HG02973 (cell line): Measurements from ENCODE around the gene PRDM15.

Experiments used
- ATAC-seq: cut with Tn5 transposase; IDR thresholded peaks from one replicate; pipeline ENCODE4 v1.9.1; 2021; ENCODE audit warnings: moderate library complexity; ENCODE audit not compliant: unreplicated experiment

Gene PRDM15, protein sequence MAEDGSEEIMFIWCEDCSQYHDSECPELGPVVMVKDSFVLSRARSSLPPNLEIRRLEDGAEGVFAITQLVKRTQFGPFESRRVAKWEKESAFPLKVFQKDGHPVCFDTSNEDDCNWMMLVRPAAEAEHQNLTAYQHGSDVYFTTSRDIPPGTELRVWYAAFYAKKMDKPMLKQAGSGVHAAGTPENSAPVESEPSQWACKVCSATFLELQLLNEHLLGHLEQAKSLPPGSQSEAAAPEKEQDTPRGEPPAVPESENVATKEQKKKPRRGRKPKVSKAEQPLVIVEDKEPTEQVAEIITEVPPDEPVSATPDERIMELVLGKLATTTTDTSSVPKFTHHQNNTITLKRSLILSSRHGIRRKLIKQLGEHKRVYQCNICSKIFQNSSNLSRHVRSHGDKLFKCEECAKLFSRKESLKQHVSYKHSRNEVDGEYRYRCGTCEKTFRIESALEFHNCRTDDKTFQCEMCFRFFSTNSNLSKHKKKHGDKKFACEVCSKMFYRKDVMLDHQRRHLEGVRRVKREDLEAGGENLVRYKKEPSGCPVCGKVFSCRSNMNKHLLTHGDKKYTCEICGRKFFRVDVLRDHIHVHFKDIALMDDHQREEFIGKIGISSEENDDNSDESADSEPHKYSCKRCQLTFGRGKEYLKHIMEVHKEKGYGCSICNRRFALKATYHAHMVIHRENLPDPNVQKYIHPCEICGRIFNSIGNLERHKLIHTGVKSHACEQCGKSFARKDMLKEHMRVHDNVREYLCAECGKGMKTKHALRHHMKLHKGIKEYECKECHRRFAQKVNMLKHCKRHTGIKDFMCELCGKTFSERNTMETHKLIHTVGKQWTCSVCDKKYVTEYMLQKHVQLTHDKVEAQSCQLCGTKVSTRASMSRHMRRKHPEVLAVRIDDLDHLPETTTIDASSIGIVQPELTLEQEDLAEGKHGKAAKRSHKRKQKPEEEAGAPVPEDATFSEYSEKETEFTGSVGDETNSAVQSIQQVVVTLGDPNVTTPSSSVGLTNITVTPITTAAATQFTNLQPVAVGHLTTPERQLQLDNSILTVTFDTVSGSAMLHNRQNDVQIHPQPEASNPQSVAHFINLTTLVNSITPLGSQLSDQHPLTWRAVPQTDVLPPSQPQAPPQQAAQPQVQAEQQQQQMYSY

DNA sequence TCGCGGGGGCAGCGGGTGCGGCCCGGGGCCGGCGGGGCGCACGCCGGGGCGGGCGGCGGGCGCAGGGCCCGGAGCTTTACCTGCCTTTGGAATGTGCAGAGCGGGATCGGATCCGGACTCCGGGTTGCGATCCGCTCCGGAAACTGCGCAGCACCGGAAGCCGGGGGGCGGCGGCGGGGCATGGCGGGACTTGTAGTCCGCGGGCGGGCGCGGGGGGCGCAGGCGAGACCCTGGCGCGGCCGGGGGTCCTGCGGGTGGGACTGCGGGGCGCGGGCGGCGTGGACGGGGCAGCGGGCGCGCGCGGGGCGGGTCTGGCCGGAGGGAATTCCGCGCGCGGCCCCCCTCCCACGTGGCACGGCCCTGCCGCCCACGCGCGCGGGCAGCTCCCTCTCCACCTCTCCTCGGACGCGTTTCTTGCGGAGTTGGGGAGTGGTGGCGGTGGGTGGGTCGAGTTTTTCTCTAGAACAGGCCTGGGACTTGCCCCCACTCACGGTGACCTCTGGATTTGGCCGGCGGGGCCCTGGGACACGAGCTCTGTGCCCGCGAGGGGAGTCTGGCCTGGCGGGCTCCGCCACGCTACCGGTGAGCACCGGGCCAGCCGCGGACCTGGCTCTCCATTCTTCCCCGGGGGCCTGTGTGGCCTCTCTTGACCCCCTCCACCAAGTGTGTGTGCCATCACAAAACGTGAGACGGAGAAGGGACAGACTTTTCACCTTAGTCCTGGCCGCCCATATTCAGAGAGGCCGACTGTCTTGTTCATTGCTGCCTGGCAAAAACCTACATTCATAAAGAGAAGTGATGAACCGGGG, at the start of gene PRDM15:
TSS of gene PRDM15 (minus strand) at position 155 of the 809 bp plus-strand sequence. CDS start 18,981 bp downstream, outside the sequence.
- peak; percentile 47 for ATAC-seq

DNA sequence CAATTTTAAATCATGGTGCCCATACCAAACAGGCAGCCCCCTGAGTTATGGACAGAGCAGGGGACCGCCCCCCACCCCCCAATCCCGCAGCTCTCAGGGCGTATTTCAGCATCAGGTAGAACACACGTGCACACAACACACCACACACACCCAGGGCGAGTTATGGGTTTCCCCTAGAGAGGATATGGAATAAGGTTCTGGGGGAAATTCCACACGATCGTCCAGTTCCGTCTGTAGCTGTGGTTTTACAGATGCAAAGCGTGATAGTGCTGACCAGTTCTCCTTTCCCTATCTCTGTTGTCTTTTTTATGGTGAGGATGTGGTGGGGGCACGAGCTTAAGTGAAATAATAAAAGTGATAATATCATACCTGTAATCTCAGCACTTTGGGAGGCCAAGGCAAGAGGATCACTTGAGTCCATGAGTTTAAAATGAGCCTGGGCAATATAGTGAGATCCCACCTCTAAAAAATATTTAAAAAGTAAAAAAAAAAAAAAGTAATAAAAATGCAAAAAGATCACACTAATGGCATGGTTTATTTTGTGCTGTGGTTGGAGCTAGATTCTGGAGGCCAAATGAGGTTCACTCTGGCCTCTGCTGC, 49.6 kb upstream of the PRDM15 start:
- no peak for ATAC-seq

DNA sequence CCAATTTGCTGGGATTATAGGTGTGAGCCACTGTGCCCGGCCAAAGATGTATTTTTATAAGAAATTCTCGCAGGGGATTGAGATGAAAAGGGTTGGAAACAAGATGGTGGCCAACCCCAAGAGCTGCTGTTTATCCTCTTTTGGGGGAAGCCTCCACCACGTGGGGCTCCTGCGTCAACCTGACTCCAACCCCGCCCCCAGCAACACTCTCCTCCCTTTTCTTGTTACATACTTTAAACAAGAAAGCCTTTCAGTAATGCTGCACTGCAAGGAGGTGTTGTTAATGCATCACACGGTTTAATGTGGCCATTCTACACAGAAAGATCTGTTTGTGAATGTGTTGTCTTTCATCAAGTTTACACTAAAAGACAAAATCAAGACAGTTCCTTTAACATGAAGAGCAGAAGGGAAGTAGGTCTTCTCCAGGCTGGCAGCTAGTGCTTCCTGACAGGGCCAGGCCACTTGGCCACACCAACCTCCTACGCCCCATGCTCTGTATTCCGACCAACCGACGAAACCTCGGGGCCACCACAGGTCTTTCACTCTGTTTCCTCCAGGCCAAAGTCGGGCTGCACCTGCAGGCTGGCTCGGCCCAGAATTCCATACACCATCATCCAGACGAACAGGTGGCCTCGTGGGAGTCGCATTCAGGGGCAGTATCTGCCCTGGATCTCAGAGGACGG, 48.7 kb upstream of the PRDM15 start:
- no peak for ATAC-seq

DNA sequence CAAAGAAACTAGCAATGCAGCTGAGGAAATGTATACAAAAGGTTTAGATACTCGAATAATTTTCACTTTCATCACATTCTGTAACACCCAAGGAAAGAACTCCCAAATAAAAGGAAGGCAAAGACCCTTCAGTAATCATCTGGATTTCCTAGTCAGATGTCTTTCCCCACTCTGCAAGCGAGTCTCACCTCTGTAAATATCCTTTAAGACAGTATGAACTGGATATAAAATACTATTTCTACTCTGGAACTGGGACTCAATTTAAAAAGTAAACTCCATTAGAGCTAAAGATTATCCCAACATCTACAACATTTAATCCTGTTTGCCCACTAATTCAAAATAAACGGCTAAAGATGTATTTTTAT, 47.6 kb upstream of the PRDM15 start:
- no peak for ATAC-seq

DNA sequence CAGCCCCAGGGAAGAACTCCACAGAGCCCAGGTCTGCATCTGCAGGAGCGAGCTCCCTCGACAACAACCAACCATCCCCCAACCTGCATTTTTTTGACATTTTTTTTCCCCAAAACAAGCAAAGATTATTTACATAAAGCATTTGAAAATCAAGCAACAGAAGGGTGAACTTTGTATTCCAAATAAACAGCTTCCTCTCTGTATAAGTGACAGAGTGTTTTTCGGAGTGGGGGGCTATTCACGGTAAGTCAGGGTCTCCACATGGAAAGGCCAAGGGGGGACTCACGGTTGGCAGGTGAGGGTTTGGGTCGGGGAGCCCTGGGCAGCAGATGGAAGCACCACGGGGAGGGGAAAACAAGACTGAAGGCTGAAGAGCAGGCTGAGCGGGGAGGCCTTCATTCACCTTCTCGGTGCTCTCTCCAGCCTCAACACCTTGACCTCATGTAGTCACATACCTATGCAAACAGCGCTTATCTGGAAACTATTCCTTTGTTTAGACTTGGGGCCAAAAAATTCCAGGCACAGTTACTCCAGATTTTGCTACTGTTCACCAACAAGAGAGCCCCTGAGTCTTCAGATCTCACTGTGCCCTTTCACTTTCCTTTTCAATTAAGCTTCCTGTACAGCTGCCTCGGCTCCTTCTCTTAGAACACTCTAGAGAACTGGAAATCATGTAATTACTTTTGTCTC, 47.1 kb upstream of the PRDM15 start:
- ATAC-seq, result no peak

DNA sequence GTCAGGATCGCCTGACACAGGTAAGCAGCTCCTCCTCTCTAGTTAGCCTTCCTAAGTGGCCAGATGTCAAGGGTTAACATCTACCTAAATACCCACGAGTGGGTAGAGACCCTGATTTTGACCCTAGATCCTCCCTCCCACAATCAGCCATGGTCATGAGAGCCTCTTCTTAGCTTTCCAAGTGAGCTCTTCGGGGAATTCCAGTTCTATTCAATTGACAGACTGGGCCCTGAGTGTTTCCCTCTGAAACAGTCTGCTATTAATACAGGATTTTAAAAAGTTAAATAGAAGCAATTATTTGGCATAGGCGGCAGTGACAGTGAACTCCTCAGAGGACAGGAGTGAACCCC, 46.6 kb upstream of the PRDM15 start:
- no peak for ATAC-seq

DNA sequence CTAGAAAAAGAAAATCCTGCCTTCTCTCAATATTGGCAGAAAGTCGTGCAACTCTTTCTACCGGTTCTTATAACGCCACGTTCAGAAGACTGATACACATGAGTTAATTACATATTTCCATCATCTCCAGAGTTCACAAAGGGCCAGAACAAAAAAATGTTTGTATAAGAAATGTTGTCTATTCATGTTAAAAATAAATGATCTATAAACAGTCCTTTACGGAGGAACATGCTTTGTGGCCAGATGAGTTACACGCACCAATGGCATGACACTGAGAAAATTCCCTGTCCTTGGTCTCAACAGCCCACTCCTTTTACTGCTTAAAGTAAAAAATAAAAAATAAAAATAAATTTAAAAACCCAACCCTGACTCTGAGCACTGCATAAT, 45.2 kb upstream of the PRDM15 start:
- ATAC-seq, result no peak

DNA sequence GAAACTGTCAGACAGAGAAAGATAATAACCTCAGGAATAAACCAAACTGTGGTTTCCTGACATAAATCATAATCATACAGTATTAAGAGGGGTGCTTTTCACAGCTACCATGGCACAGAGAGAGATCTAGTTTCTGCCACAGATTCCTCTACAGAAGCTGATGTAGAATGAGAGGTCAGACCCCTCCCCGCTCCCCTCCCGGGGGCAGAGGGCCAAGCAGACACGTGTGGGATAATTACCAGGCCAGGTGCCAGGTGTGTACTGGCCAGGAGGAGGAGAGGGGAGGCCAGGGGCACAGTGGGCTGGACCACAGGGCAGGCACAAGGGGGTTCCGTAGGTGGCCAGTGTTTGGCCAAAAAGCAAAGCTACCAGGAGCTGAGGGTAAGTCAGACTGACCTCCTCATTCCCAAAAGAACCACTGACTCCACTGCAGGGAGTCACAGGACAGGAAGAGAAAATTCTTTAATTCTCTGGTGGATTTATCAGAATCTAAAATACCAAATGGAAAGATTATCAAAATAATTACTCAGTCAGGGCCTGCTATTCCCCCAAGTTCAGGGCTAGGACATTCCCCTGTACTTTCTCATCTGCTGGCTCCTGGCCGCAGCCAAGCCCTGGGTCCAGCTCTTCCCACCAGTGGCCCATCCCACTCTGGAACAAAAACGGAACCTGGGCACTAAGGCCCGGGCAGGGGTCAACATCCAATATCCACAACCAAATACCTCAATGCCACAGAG, 44.7 kb upstream of the PRDM15 start:
- no peak for ATAC-seq

DNA sequence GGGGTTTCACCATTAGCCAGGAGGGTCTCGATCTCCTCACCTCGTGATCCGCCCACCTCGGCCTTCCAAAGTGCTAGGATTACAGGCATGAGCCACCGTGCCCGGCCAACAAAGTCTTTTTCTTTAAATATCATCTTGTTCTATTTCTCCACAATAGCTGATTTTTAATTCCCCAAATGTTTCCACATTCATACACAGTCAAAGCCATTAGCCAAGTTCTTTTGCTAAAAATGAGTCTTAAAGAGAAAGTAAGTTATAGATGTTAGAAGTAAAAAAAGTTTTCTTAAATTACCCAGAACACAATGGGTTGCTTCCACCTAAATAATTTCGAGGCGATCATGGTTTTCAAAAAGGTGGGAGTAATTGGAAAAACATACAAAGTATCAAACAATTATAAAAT, 44.0 kb upstream of the PRDM15 start:
- ATAC-seq, result no peak

DNA sequence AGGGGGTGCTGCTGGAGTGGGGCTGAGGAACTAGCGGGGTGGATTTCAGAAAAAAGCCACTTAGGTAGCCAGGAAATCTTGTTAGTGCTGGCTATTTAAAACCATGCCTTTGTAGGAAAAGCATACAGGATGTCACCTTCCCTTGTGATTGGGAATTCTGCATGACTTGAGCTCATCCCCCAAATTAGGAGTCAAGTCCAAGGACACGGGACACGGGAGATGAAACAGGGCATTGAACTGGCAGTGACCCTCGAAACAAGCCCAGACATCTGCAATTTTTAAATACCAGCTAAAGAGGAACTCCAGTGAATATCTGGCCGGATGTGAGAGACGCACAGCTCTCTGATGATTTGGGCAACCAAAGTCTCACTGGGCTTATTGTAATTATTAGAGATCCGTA, 41.9 kb upstream of the PRDM15 start:
- no peak for ATAC-seq

DNA sequence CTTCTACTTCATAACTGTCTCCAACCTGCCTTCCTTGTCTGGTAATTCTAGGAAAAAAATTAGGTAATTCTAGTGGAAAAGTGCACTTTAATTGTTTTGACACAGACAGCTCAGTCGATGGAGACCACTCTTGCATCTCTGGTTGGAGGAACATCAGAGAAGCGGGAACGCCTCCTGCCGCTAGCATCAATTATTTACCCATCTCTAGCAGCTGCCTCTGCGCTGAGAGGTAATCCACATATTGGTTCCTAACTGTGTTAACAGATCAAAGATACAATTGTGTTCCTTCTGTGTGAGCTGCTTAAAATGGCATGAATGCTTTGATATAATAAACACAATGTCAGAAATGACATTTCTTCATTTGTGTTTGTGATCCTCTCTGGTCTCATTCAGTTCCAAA, 41.3 kb upstream of the PRDM15 start:
- ATAC-seq, result no peak

DNA sequence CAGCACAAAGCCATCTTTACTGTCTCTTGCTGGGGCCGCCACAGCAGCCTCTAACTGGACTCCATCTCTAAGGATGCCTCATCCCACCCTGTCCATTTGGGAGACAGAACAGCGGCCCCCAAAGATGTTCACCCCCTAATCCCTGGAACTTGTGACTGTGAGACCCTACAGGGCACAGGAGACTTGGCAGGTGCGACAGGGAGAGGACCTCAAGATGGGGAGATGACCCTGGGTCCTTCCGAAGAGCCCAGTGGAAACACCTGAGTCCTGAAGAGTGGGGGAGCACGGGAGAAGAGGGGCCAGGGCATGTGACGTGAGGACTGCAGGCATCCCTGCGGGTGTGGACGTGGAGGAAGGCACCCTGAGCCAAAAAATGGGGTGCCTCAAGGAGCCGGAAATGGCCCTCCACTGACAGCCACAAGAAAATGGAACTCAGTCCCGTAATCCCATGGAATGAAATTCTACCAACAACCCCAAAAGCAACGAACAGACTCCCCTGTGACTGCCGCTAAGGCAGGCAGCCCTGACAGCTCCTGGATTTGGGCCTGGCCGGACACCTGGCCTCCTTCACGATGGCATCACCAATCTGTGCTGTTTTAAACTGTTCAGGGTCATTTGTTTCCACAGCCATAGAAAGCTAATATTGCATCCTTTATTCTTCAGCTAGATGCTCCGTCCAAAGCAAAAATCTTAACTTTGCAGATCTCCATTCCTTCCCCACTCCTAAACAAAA, 40.7 kb upstream of the PRDM15 start:
- no peak for ATAC-seq

DNA sequence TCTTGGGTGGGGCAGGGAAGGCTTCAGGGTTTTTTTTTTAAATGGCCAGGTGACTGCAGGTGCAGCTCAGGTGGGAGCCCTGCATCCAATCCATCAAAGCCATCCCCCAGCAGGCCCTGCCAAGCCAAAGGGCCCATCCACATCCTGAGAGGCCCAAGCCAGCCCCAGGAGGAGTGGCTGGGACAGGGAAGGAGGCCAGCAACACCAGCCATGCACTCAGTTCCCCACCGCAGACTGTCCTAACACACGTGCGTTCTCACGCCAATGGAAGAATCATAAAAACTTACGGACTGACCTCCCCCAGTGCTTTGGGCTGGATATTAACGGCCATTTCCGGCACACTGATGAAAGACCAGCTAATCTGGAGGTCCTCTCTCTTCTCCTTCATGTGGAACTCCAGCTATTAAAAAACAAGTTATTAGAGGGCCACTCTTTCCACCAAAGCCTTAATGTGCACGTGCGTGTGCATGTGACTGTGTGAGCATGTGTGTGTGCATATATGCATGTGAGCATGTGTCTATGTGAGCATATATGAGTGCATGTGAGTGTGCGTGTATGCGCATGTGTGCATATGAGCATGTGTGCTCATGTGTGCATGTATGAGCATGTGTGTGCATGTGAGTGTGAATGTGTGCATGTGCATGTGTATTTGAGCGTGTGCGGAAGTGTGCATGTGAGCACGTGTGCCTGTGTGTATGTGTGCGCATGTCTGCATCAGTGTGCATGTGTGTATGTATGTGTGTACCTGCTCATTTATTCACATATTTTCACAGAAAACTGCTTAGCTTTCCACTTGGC, 39.6 kb upstream of the PRDM15 start:
- ATAC-seq, result no peak

DNA sequence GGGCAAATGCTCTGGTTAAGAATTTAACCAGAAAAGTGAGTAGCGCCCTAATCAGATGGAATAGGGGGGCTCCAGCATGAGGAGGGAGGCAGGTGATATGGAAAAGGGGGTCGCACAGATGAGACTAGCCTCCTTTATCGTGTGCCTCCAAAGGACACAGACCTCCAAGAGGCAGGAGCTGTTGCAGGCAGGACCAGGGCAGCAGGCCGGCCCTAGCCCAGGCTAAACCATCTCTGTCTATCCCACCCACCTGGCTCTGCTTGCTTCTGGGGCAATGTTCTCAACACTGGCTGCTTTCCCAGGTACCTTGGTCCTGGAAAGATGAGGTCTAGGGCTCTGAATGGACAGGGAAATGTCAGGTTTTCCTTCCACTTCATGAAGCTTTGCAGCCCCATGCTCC, 38.4 kb upstream of the PRDM15 start:
- ATAC-seq, result no peak

DNA sequence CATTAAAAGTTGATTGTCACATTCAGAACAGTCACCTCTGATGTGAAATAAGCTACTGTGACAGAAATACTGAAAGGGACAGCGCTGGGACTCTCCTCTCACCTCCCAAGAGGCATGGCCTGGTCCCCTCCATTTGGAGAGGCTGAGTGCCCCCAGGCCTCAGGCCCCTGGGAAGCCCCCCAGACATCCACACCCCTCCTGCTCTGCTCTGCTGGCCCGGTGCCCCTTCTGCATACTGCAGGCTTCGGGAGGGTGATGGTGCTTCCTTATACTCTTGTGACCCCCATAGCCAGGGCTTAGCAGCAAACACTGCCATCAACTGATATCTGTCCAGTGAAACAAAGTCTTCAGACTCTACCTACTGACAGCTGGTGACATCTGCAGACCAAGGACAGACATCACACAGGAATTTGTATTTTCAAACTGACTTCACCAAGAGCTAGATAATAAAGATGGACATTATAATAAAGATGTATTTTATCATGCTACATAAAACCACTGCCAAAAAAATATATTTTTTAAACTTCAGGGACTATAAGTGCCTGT, 37.8 kb upstream of the PRDM15 start:
- ATAC-seq, result no peak

DNA sequence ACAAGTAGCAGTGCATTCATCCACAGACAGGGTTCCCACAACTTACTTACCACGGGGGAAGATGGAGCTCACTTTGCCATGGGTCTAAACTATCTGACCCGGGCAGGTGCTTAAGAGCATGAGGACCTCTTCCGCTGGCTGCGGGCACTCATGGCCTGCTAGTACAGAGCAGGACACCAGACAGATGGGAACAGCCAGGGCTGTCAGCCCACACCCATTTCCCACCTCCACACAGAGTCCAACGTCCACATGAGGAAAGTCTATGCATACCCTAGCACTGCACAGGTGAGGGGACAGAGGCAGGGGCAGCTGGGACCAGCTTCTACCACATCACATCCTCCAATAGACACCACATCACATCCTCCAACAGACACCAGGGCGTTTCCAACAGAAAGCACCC, 35.8 kb upstream of the PRDM15 start:
- ATAC-seq, result no peak

DNA sequence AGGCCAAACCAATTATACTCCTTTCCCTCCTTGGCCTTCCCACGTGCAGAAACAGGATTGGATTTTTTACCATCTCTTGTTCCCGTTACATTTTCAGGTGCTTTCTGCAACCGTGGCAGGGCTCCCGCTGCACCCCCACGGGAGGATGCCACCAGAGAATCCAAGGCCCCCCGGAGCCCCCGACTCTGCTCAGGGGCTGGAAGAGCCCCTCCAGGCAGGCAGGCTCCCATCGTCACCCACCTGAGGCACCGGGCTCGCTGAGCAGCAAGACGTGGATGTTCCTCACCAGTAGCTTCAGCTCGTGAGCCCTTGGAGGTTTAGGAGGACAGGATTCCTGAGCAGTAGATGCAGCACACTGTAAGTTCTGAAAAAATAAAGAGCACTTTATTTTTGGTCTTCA, 35.2 kb upstream of the PRDM15 start:
- no peak for ATAC-seq
